Measurements from ENCODE around the gene PTPRN2. TPM values are rescaled to one million over a fixed set of nuclear protein-coding genes. Genes with fewer than 3 reads are reported as not detected.
"Not testable (repeated sequence)": the region's sequence is repeated elsewhere in the genome, so short reads cannot be mapped to it uniquely, and the experiment has no call there.

Gene PTPRN2
- polyA plus RNA-seq, 2 donors, result 0.37 to 0.40 TPM

- peaks cover 0 to 6% of the 10 kb centered on the region in 2 donors for H3K4me1 ChIP-seq (ENCODE audit: control insufficient read depth in 2 of 2, insufficient read depth in 2 of 2, low read length in 1 of 2)
- no peak overlapping the region for H3K27ac ChIP-seq (ENCODE audit: low read depth in 2 of 2, low read length in 1 of 2)
- no peaks in the 10 kb centered on the region for H3K27me3 ChIP-seq (ENCODE audit: control insufficient read depth in 1 of 2, insufficient read depth in 2 of 2, low read length in 2 of 2)
- H3K36me3 ChIP-seq (ENCODE audit: control insufficient read depth in 2 of 2, insufficient read depth in 2 of 2, low read length in 1 of 2), result no peaks in the 10 kb centered on the region
- no peaks in the 10 kb centered on the region for H3K9me3 ChIP-seq (ENCODE audit: control insufficient read depth in 2 of 2, insufficient read depth in 1 of 2, low read depth in 1 of 2, low read length in 1 of 2)
- no peak overlapping the region for H3K4me3 ChIP-seq (ENCODE audit: low read depth in 1 of 2, low read length in 2 of 2)
- WGBS, 2 donors, result 89 to 93% methylated on average over 53 of the region's 53 CpGs
Observed at GRCh38 chr7:158279539-158280447, 307.8 kb downstream of the PTPRN2 start.

- Histone ChIP-seq H3K36me3 (ENCODE audit: control insufficient read depth in 2 of 2, insufficient read depth in 2 of 2, low read length in 1 of 2) (no peaks in the 10 kb centered on the region), H3K4me1 (ENCODE audit: control insufficient read depth in 2 of 2, insufficient read depth in 2 of 2, low read length in 1 of 2) (peaks cover 0 to 6% of the 10 kb centered on the region in 2 donors), H3K9me3 (ENCODE audit: control insufficient read depth in 2 of 2, insufficient read depth in 1 of 2, low read depth in 1 of 2, low read length in 1 of 2) (no peaks in the 10 kb centered on the region), H3K4me3 (ENCODE audit: low read depth in 1 of 2, low read length in 2 of 2) (no peak overlapping the region), H3K27me3 (ENCODE audit: control insufficient read depth in 1 of 2, insufficient read depth in 2 of 2, low read length in 2 of 2) (no peaks in the 10 kb centered on the region), H3K27ac (ENCODE audit: low read depth in 2 of 2, low read length in 1 of 2) (no peak overlapping the region)
- WGBS, 2 donors, result 58 to 66% methylated on average over 9 of the region's 9 CpGs
Observed at GRCh38 chr7:158278745-158279320, 308.8 kb downstream of the PTPRN2 start.

- no peaks in the 10 kb centered on the region for H3K36me3 ChIP-seq (ENCODE audit: control insufficient read depth in 2 of 2, insufficient read depth in 2 of 2, low read length in 1 of 2)
- no peaks in the 10 kb centered on the region for H3K9me3 ChIP-seq (ENCODE audit: control insufficient read depth in 2 of 2, insufficient read depth in 1 of 2, low read depth in 1 of 2, low read length in 1 of 2)
- WGBS, 2 donors, result 80 to 82% methylated on average over 29 of the region's 29 CpGs
- H3K4me1 ChIP-seq (ENCODE audit: control insufficient read depth in 2 of 2, insufficient read depth in 2 of 2, low read length in 1 of 2), result peaks cover 0 to 3% of the 10 kb centered on the region in 2 donors
- H3K27ac ChIP-seq (ENCODE audit: low read depth in 2 of 2, low read length in 1 of 2), result no peak overlapping the region
- no peak overlapping the region for H3K4me3 ChIP-seq (ENCODE audit: low read depth in 1 of 2, low read length in 2 of 2)
- no peaks in the 10 kb centered on the region for H3K27me3 ChIP-seq (ENCODE audit: control insufficient read depth in 1 of 2, insufficient read depth in 2 of 2, low read length in 2 of 2)
Observed at GRCh38 chr7:158277219-158278141, 310.1 kb downstream of the PTPRN2 start.

- no peaks in the 10 kb centered on the region for H3K36me3 ChIP-seq (ENCODE audit: control insufficient read depth in 2 of 2, insufficient read depth in 2 of 2, low read length in 1 of 2)
- 81 to 86% methylated on average over 31 to 34 of the region's 34 CpGs for WGBS, 2 donors
- no peaks in the 10 kb centered on the region for H3K27me3 ChIP-seq (ENCODE audit: control insufficient read depth in 1 of 2, insufficient read depth in 2 of 2, low read length in 2 of 2)
- H3K4me3 ChIP-seq (ENCODE audit: low read depth in 1 of 2, low read length in 2 of 2), result no peak overlapping the region
- no peaks in the 10 kb centered on the region for H3K4me1 ChIP-seq (ENCODE audit: control insufficient read depth in 2 of 2, insufficient read depth in 2 of 2, low read length in 1 of 2)
- no peaks in the 10 kb centered on the region for H3K9me3 ChIP-seq (ENCODE audit: control insufficient read depth in 2 of 2, insufficient read depth in 1 of 2, low read depth in 1 of 2, low read length in 1 of 2)
- no peak overlapping the region for H3K27ac ChIP-seq (ENCODE audit: low read depth in 2 of 2, low read length in 1 of 2)
Observed at GRCh38 chr7:158276414-158277218, 311.0 kb downstream of the PTPRN2 start.

GRCh38 chr7:158275711-158276413 lies 311.8 kb downstream of the PTPRN2 start:
- H3K4me3 ChIP-seq (ENCODE audit: low read depth in 1 of 2, low read length in 2 of 2), result no peak overlapping the region
- no peaks in the 10 kb centered on the region for H3K36me3 ChIP-seq (ENCODE audit: control insufficient read depth in 2 of 2, insufficient read depth in 2 of 2, low read length in 1 of 2)
- WGBS, 2 donors, result 86 to 89% methylated on average over 14 to 22 of the region's 22 CpGs
- H3K27ac ChIP-seq (ENCODE audit: low read depth in 2 of 2, low read length in 1 of 2), result no peak overlapping the region
- H3K27me3 ChIP-seq (ENCODE audit: control insufficient read depth in 1 of 2, insufficient read depth in 2 of 2, low read length in 2 of 2), result no peaks in the 10 kb centered on the region
- no peaks in the 10 kb centered on the region for H3K4me1 ChIP-seq (ENCODE audit: control insufficient read depth in 2 of 2, insufficient read depth in 2 of 2, low read length in 1 of 2)
- H3K9me3 ChIP-seq (ENCODE audit: control insufficient read depth in 2 of 2, insufficient read depth in 1 of 2, low read depth in 1 of 2, low read length in 1 of 2), result no peaks in the 10 kb centered on the region

GRCh38 chr7:158274996-158275395 lies 312.6 kb downstream of the PTPRN2 start:
- 62 to 69% methylated on average over 11 to 12 of the region's 12 CpGs for WGBS, 2 donors
- H3K4me3 ChIP-seq (ENCODE audit: low read depth in 1 of 2, low read length in 2 of 2), result no peak overlapping the region
- no peak overlapping the region for H3K27ac ChIP-seq (ENCODE audit: low read depth in 2 of 2, low read length in 1 of 2)
- no peaks in the 10 kb centered on the region for H3K9me3 ChIP-seq (ENCODE audit: control insufficient read depth in 2 of 2, insufficient read depth in 1 of 2, low read depth in 1 of 2, low read length in 1 of 2)
- peaks cover 0 to 4% of the 10 kb centered on the region in 2 donors for H3K4me1 ChIP-seq (ENCODE audit: control insufficient read depth in 2 of 2, insufficient read depth in 2 of 2, low read length in 1 of 2)
- H3K36me3 ChIP-seq (ENCODE audit: control insufficient read depth in 2 of 2, insufficient read depth in 2 of 2, low read length in 1 of 2), result no peaks in the 10 kb centered on the region
- H3K27me3 ChIP-seq (ENCODE audit: control insufficient read depth in 1 of 2, insufficient read depth in 2 of 2, low read length in 2 of 2), result no peaks in the 10 kb centered on the region

- 63 to 70% methylated on average over 21 of the region's 21 CpGs for WGBS, 2 donors
- no peaks in the 10 kb centered on the region for H3K36me3 ChIP-seq (ENCODE audit: control insufficient read depth in 2 of 2, insufficient read depth in 2 of 2, low read length in 1 of 2)
- H3K9me3 ChIP-seq (ENCODE audit: control insufficient read depth in 2 of 2, insufficient read depth in 1 of 2, low read depth in 1 of 2, low read length in 1 of 2), result no peaks in the 10 kb centered on the region
- no peak overlapping the region for H3K27ac ChIP-seq (ENCODE audit: low read depth in 2 of 2, low read length in 1 of 2)
- H3K4me3 ChIP-seq (ENCODE audit: low read depth in 1 of 2, low read length in 2 of 2), result no peak overlapping the region
- no peaks in the 10 kb centered on the region for H3K27me3 ChIP-seq (ENCODE audit: control insufficient read depth in 1 of 2, insufficient read depth in 2 of 2, low read length in 2 of 2)
- peaks cover 0 to 6% of the 10 kb centered on the region in 2 donors for H3K4me1 ChIP-seq (ENCODE audit: control insufficient read depth in 2 of 2, insufficient read depth in 2 of 2, low read length in 1 of 2)
Observed at GRCh38 chr7:158274404-158274811, 313.2 kb downstream of the PTPRN2 start.

- H3K9me3 ChIP-seq (ENCODE audit: control insufficient read depth in 2 of 2, insufficient read depth in 1 of 2, low read depth in 1 of 2, low read length in 1 of 2); H3K4me1 ChIP-seq (ENCODE audit: control insufficient read depth in 2 of 2, insufficient read depth in 2 of 2, low read length in 1 of 2): not testable (repeated sequence)
- WGBS, 2 donors, result 91 to 93% methylated on average over 38 of the region's 38 CpGs
Observed at GRCh38 chr7:158273756-158274342, 313.8 kb downstream of the PTPRN2 start.

More at GRCh38 chr7:158273756-158274342, 313.8 kb downstream of the PTPRN2 start:
- not testable (repeated sequence) for H3K36me3 ChIP-seq (ENCODE audit: control insufficient read depth in 2 of 2, insufficient read depth in 2 of 2, low read length in 1 of 2); H3K27ac ChIP-seq (ENCODE audit: low read depth in 2 of 2, low read length in 1 of 2); H3K27me3 ChIP-seq (ENCODE audit: control insufficient read depth in 1 of 2, insufficient read depth in 2 of 2, low read length in 2 of 2); H3K4me3 ChIP-seq (ENCODE audit: low read depth in 1 of 2, low read length in 2 of 2)
